GM18505 (cell line): ENCODE data around the gene ABCA5.

ENCODE experiments used
- ATAC-seq: cut with Tn5 transposase; IDR thresholded peaks from one replicate; pipeline ENCODE4 v1.9.1; 2021; ENCODE audit not compliant: unreplicated experiment
- POLR2A ChIP-seq: IDR thresholded peaks from 4 replicates; pipeline ENCODE4 v1.6.1; 2011; ENCODE audit warnings: borderline replicate concordance; ENCODE audit not compliant: insufficient read depth, insufficient read length; ENCODE audit errors: extremely low read depth

Gene ABCA5

GRCh38 chr17:69344939-69345338, 18.0 kb upstream of the ABCA5 start:
- TF ChIP-seq POLR2A: no peak
- no peak for ATAC-seq

GRCh38 chr17:69342896-69343644, 16.1 kb upstream of the ABCA5 start:
- TF ChIP-seq POLR2A: no peak
- no peak for ATAC-seq

GRCh38 chr17:69339937-69340336, 13.0 kb upstream of the ABCA5 start:
- ATAC-seq: no peak
- TF ChIP-seq POLR2A: no peak

GRCh38 chr17:69336996-69337395, 10.1 kb upstream of the ABCA5 start:
- TF ChIP-seq POLR2A: no peak
- no peak for ATAC-seq

- no peak for TF ChIP-seq POLR2A
- ATAC-seq: no peak
Observed at GRCh38 chr17:69336580-69336979, 9.6 kb upstream of the ABCA5 start.

GRCh38 chr17:69335058-69335457, 8.1 kb upstream of the ABCA5 start:
- TF ChIP-seq POLR2A: no peak
- no peak for ATAC-seq

GRCh38 chr17:69333561-69333960, 6.6 kb upstream of the ABCA5 start:
- TF ChIP-seq POLR2A: no peak
- ATAC-seq: no peak

- no peak for TF ChIP-seq POLR2A
Observed at GRCh38 chr17:69331756-69332155, 4.8 kb upstream of the ABCA5 start.

GRCh38 chr17:69326377-69327059, 415 bp downstream of the ABCA5 start:
- no peak for TF ChIP-seq POLR2A
- ATAC-seq: no peak

More at GRCh38 chr17:69331756-69332155, 4.8 kb upstream of the ABCA5 start:
- ATAC-seq: no peak

GRCh38 chr17:69325518-69326376, 1.2 kb downstream of the ABCA5 start:
- no peak for ATAC-seq
- TF ChIP-seq POLR2A: no peak

- TF ChIP-seq POLR2A: no peak
- ATAC-seq: no peak
Observed at GRCh38 chr17:69323806-69324205, 3.1 kb downstream of the ABCA5 start.

GRCh38 chr17:69320908-69321238, 6.1 kb downstream of the ABCA5 start:
- TF ChIP-seq POLR2A: no peak
- ATAC-seq: no peak

GRCh38 chr17:69320210-69320907, 6.6 kb downstream of the ABCA5 start:
- TF ChIP-seq POLR2A: no peak
- no peak for ATAC-seq

GRCh38 chr17:69317625-69318024, 9.3 kb downstream of the ABCA5 start:
- ATAC-seq: no peak
- no peak for TF ChIP-seq POLR2A
